IMR-90 (cell line): ENCODE data around the gene BBIP1.

Experiments used
- CEBPB ChIP-seq: IDR thresholded peaks from 2 replicates; pipeline ENCODE4 v1.6.1; 2012; ENCODE audit warnings: low read depth, low read length, improper control_type of control experiment
- CTCF ChIP-seq: conservative IDR thresholded peaks from 2 replicates; pipeline ENCODE4 v1.5.1; 2012; ENCODE audit warnings: mild to moderate bottlenecking, low read depth, low read length, improper control_type of control experiment
- ELK1 ChIP-seq: fragments of 150-350 bp; IDR thresholded peaks from 2 replicates; pipeline ENCODE4 v1.6.1; 2016; ENCODE audit warnings: low read depth, mild to moderate bottlenecking, low read length, moderate library complexity, borderline replicate concordance
- MXI1 ChIP-seq: IDR thresholded peaks from 2 replicates; pipeline ENCODE4 v1.6.1; 2012; ENCODE audit warnings: low read depth, mild to moderate bottlenecking, low read length, moderate library complexity, borderline replicate concordance
- POLR2A ChIP-seq: IDR thresholded peaks from 2 replicates; pipeline ENCODE4 v1.6.1; 2012; ENCODE audit warnings: mild to moderate bottlenecking, low read depth, low read length
- RAD21 ChIP-seq: IDR thresholded peaks from 2 replicates; pipeline ENCODE4 v1.6.1; 2012; ENCODE audit warnings: low read length, improper control_type of control experiment
- RFX5 ChIP-seq: IDR thresholded peaks from 2 replicates; pipeline ENCODE4 v1.8.0; 2012; ENCODE audit warnings: low read depth, mild to moderate bottlenecking, low read length, moderate library complexity
- SMC3 ChIP-seq: fragments of 150-350 bp; IDR thresholded peaks from 2 replicates; pipeline ENCODE4 v1.6.1; 2016; ENCODE audit warnings: low read depth, mild to moderate bottlenecking, antibody characterized with exemption, low read length, moderate library complexity

DNA sequence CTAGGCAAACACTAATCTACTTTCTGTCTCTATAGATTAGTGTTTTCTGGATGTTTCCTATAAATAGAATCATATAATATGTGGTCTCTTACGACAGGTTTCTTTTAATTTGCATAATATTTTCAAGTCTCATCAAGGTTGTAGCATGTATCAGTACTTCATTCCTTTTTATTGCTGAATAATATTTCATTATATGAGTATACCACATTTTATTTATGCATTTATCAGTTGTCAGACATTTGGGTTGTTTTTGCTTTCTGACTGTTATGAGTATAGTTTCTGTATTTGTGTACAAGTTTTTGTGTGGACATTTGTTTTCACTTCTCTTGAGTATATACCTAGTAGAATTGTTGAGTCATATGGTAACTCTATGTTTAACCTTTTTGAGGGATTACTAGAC lies 48.7 kb upstream of the BBIP1 start:
- TF ChIP-seq CTCF = no peak
- TF ChIP-seq MXI1 = no peak
- TF ChIP-seq RAD21 = no peak
- TF ChIP-seq POLR2A = no peak
- TF ChIP-seq RFX5 = no peak
- no peak for TF ChIP-seq SMC3
- no peak for TF ChIP-seq CEBPB
- TF ChIP-seq ELK1 = no peak
